ENCODE data around the gene OVCA2.
A peak's percentile ranks its signal among the peaks of the same experiment; 100 is the strongest.
"Not testable (repeated sequence)": the region's sequence is repeated elsewhere in the genome, so short reads cannot be mapped to it uniquely, and the experiment has no call there.

The OVCA2 gene

DNA sequence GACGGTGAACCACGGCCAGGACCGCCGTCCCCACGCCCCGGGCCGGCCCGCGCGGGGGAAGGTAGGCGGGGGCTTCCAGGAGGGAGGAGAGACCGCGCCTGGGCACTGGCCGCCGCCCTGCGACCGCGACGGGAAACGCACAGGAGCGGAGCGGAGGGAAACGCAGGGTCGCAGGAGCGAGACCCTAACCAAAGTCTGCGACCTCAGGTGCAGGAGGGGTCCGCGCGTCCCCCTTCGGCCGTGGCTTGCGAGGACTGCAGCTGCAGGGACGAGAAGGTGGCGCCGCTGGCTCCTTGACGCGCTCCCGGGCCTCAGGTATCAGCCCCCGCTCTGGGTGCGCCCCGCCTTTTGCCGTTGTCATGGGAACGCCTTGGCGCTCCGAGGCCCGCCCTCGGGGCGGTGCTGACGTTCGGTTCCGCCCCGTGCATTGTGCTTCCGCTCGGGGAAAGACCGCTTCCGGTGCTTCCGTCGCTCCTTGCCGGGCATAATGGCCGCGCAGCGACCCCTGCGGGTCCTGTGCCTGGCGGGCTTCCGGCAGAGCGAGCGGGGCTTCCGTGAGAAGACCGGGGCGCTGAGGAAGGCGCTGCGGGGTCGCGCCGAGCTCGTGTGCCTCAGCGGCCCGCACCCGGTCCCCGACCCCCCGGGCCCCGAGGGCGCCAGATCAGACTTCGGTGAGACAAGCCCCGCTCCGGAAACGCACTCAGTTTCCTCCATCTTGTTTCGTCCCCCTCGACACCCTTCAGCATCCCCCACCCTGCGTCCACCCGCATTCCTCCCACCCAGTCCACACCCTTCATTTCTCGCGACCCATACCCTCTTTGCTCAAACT, at the start of gene OVCA2:
Gene OVCA2 (plus strand): TSS at position 462 of the 829 bp plus-strand sequence. CDS start 26 bp downstream, at position 488.
- peak; percentile 97 for DNase-seq (ENCODE audit: low spot score)

DNA sequence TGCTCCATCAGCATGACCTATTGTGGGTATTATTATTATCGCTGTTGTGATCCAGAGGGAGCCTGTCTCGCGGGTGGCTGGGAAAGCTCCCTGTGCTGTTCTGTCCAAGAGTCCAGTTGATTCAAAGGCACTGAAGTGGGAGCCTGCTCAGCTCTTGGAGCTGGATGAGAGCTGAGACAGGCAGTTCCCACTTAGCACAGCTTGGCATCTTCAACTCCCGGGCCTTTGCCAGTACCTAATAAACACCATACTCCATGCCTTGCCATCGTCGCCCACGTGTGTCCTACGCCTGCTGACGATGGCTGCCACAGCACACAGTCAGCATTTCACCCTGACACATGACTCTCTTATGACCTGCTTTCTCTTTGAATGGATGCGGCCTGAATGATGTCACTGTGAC, 49.3 kb upstream of the OVCA2 start:
- no peak for DNase-seq (ENCODE audit: low spot score)

DNA sequence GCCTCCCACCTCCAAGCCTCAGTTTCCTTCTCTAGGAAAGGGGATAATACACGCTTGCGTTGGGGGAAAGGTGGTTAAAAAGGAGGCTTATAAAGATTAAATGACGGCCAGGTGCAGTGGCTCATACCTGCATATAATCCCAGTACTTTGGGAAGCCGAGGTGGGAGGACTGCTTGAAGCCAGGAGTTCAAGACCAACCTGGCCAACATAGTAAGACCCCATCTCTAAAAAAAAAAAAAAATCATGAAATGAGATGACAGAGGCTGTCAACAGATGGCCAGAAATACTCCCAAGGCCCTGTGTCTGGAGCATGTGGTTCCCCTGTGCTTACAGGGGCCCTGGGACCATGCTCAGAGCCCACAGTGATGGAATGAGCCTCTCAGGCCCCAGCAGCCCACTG, 47.1 kb upstream of the OVCA2 start:
- DNase-seq (ENCODE audit: low spot score): no peak

DNA sequence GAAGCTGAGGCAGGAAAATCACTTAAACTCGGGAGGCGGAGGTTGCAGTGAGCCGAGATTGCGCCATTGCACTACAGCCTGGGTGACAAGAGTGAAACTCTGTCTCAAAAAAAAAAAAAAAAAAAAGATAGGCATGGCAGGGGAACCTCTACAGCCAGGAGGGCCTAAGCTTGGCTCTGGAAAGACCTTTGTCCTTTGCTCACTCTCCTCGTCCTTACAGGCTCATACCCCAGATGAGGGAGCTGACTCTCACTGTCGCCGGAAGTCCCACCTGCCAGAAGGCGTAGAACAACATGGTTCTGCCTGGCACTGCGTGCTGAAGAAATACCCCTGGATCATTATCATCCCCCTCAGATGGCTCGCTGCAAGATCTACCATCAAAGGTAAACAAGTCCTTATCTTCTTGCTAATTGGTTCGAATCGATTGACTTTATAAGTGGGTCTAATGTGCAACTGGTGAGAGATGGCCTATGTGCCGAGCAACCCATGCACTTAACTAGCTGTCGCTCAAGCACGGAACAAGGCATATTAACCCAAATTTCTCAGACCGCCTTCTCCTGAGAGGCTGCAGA, 46.4 kb upstream of the OVCA2 start:
- no peak for DNase-seq (ENCODE audit: low spot score)

DNA sequence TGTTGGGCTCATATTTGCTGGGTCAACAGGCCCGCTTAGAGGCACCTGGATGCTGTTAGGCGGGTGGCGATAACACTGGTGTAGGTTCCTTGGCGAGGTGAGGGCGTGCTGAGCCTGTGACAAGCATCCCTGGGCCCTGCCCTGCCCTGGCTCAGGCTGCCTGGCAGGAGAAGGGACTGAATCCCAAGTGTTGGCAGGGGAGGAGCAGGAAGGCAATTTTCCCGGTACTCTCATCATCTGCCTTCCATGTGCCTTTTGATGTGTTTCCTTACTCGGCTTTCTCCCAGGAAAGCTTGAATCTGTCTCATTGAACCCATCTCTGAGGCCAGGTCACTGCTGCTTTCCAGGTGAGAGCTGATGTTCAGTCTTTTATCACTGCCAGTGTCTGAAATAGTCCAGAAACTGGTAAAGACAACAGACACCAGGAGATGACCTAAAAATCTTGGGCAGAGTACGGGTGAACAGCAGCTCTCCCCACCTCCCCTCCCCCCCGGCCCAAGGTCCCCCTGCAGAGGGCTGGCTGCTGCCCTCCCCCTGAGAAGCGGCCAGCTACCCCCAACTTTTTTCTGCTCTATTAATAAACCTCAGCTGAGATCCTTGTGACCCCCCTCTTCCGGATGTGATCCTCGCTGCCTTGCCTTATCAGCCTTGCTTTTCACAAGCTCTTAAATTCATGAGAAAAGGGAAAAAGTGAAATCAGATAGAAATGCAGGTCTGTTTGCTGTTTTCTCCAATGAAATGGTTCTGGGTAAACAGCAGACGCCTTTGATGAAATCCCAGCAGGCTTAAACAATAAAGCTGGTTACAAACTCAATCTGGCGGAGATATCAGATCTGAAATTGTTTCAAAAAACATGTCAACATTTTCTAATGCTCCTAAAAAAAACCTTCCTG, 45.7 kb upstream of the OVCA2 start:
- DNase-seq (ENCODE audit: low spot score): no peak

DNA sequence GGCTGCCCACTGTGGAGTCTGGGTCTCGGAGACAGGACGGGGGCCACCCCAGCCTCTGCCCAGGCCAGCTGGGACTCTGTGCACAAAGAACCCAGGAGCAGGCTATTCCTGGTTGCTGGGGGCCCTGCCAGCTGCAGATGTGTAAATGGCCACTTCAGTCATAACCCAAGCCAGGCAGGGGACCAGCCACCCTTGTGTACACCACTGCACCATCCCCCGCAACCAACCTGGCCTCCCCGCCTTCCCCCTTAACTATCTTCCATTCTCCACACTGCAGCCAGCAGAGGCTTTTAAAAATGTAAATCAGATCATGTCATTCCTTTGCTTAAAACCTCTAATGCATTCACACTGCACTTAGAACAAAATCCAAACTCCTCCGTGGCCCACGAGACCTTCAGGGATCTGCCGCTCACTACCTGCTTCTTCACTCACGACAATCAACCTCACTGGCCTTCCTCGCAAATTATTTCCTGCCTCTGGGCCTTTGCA, 45.0 kb upstream of the OVCA2 start:
- no peak for DNase-seq (ENCODE audit: low spot score)

DNA sequence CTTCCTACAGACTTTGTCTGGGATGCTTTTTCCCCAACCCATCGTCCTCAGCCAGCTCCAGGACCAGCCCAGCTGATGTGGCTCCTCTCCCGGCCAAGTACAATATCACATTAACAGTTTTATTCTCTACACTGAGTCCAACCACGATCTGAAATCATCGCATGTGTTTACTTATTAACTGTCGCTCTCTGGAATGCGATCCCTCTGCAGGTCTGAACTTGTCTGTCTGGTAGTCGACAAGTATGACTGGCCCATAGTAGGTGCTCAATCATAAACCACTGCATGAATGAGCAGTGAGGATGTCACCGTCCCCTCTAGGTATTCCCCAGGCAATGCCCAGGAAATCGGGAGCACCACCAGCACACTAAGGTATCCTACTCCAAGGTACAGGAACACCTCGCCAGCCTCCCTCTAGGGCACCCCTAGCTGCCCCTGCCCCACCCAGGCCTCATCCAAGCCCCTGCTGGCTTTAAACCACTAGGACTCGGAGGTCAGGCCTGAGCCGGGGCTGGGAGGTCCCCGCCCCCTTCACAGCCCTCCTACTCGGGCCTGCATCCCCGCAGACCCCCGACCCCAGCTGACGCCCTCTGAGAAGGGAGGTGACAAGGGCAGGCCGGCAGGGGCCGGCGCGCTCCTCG, 44.4 kb upstream of the OVCA2 start:
- DNase-seq (ENCODE audit: low spot score): no peak

DNA sequence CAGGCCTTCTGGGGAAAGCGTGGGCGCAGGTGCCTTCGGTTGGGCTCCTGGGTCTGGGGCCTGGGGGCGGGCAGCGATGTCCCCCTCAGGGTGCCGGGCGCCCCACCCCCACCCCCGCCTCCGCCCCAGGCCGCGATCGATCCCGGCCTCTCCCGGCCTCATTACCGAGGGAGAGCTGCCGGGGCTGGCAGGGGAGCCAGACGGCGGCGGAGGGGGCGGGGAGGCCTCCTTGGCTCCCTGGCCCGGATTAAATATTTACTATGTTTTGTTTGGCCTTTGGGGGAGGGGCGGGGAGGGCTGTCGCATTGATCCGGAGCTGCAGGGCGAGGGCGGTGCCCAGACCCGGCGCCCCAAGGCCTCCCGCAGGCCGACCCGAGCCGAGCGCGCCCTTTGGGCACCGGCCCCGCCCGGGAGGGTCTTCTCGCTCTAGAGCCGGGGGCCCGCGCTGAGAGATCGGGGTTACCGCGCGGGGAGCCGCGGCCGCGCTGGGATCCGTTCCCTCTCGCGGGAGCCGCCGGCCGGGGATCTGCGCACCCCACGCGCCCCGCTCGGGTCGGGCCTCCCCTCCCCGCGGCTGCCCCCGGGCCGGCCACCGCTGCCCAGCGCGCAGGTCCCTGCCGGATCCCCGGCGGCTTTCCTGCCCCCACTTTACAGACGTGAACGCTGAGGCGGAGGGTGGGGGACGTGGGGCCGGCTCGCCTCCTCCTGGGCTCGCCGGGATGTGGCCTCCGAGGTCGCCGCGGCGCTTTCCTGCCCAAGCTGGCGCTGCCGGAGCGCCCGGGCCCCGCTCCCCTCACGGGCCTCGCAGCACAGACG, 43.7 kb upstream of the OVCA2 start:
- DNase-seq (ENCODE audit: low spot score): no peak

DNA sequence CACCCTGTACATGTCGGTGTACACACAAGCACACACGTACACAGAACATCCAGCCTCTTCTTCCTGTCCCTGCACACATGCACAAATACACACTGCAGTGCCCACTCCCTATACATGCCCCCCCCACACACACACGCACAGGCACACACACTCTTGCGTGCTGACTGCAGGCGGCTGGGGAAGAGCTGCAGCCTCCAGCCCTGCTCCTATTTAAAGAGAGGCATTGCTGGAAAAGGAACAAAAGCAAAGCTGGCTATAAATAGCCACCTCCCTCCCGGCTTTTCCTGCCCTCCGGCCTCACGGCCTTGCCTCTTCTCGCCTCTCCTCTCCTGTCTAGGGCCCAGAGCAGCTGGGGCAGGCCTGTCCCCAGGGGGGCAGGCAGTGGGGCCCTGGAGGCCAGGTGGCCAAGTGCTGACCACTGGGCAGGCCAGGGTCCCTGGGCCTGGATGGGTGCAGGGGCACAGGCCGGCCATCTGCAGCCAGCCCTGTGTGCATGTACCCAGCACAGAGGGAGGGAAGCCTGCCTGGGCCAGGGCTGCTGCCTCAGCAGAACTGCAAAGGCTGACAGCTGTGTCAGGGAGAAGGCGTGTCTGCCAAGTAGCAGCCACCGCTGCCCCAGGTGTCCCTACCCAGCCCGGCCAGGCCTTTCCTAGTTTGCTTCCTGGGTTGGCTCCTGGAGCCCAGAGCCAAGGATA, 42.1 kb upstream of the OVCA2 start:
- DNase-seq (ENCODE audit: low spot score): no peak

DNA sequence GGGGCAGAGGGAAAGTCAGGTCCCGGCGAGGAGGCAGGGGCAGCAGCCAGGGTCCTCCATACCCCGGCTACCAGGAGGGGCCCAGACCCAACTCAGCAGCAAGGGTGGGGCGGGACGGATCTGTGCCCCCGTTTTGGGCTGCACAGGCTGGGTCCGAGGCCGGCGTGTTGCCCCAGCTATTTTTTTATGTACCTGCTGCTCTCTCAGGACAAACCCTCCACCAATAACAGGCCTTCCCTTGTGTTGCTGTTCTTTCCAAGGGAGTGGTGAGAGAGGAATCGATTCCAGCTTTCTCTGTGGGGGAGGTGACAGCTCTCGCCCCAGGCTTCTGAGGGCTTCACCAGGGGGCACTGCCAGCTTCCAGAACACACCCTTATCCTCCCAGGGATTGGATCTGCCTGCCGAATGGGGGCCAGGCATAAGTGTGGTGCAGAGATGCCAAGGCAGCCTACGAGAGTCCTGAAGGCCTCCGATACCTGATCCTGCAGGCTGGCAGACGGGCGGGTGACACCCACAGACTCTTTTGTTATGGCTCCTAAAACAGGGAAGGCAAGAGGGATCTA, 39.0 kb upstream of the OVCA2 start:
- DNase-seq (ENCODE audit: low spot score): no peak

DNA sequence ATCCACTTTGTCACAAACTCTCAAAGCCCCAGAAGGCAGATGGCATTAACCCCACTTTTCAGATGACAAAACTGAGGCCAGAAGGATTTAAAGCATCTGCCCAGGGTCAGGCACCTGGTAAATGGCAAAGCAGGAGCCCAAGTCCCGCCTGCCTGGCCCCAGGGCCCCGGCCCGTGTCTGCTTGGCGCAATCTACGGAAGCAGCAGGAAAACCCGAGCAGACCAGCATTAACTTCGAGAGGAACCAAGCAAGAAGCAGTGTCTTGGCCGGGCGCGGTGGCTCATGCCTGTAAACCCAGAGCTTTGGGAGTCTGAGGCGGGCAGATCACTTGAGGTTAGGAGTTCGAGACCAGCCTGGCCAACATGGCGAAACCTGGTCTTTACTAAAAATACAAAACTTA, 38.3 kb upstream of the OVCA2 start:
- no peak for DNase-seq (ENCODE audit: low spot score)

DNA sequence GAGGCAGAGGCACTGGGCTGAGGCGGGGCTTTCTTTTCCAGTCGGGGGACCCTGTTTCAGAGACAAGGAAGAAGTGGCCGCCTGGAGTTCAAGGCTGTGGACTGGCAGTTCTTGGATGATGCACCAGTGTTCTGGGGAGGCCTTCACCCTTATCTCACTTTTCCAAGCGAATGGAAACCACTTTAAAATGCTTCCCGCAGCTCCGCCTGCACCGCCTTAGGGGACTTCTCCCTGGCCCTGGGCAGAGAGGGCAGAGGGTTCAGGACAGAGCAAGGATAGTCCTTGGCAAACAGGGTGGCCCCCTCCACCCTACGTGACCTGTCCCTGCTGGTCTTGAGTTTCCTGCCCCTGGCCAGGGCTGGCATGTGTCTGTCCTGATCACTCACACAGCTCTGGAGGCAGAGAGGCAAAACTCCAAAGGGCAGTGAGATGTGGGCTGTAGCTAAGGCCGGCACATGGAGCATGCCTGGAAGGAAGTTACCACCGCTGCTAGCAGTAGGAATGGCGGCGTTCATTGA, 37.3 kb upstream of the OVCA2 start:
- DNase-seq (ENCODE audit: low spot score): no peak

DNA sequence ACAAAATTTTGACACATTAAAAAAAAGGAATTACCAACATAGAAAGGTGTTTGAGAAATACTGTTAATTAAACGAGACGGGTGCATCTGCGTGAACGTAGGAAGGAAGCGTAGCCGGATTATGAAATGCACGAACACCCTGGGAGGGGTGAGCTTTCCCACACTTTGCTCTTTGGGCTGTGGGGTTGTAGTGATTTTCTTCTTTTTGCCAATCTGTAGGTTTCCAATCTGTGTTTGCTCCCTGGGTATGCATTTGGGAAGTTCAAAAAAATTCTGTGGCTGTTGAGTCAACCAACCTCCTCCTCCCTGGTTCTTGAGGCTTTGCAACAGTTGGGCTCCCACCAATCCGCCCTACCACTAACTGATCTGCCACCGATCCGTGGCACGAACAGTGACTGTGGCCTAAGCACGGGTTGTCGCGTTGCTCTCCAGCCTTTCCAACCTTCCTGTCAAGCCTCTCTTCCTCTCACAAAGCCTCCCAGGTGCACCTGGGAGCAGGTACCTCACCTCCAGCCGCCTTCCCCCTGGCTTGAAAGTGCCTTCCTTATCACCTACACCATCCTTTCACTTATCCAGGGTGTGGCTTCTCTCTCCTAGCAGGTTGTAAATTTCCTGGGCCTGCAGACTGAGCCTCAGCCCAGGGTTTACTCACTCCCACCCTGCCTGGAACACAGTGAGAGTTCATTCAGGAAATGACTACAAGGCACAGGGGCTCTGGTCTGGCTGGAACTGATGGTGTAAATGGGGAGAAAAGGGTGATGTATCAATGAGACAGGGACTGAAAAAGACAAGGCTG, 33.3 kb upstream of the OVCA2 start:
- DNase-seq (ENCODE audit: low spot score): no peak

DNA sequence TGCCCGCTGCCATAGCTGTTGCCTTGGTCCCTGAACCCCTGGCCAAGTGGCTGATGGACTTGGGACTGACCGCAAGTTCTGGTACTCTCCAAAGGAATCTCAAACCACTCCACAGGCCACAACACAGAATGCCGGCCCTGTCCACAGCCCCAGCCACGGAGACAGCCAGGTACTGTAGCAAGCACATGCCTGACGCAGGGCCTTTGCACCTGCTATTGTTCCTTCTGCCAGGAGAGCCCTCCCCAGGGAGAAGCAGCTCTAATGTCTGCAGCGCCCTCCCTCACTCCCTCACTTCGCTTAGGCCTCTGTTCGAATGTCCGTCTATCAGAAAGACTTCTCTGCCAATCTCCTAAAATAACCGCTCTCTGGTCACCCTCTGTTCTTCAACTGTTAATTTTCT, 32.1 kb upstream of the OVCA2 start:
- no peak for DNase-seq (ENCODE audit: low spot score)

DNA sequence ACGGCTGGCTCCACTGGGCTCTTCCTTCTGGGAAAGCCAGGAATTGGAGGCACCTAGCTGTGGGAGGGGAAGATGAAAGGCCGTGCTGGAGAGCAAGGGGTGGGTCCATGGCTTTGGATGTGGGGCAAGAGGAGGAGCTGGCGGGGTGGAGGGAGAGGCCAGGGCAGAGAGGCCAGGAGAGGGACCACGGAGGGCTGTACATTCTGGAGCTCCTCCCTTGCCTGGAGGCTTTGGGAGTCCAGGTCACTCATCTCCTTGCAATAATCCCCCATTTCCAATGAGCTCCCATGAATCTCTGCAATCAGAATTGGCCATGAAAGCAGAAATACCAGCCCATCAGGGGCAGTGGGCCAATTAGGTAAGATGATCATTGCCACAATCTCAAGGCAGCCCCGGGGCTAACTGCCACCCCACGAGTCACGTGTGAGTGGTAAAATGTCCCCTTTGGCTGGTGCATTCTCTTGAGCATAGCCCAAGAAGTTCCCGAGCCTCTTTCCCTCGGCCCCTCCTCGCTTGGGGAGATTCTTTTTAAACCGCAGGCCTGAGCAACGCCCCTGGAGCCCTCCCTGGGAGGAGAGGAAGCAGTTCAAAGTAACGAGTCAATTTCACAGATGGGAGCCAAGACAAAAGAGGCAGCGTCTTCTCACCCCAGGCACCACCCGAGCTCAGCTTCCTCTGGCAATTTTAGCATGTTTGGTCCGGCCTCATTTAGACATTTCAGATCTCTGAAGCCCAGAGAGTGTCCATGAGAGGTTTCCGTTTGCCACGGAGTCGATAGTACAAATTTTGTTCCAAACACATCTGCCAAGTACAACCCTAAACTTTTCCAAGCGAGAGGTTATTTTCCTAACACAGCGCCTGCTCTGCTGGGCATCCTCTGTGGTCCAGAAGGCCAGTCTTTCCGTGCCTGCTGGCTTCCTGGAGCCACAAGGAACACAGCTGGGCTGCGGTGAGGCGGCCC, 30.1 kb upstream of the OVCA2 start:
- DNase-seq (ENCODE audit: low spot score): no peak

DNA sequence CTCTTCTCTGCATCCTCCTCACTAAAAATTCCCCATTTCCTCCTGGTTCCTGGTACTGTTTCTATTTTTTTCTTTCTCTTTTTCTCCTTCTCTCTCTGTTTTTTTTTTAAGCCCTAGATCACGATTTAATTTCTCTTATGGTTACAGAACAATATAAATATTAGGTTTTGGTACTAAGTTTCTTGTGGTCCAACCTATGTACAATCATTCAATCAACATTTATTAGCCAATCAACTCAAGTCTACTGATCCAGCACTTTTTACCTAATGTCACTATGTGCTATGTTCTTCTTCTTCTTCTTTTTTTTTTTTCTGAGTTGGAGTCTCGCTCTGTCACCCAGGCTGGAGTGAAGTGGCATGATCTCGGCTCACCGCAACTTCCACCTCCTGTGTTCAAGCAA, 29.3 kb upstream of the OVCA2 start:
- no peak for DNase-seq (ENCODE audit: low spot score)

DNA sequence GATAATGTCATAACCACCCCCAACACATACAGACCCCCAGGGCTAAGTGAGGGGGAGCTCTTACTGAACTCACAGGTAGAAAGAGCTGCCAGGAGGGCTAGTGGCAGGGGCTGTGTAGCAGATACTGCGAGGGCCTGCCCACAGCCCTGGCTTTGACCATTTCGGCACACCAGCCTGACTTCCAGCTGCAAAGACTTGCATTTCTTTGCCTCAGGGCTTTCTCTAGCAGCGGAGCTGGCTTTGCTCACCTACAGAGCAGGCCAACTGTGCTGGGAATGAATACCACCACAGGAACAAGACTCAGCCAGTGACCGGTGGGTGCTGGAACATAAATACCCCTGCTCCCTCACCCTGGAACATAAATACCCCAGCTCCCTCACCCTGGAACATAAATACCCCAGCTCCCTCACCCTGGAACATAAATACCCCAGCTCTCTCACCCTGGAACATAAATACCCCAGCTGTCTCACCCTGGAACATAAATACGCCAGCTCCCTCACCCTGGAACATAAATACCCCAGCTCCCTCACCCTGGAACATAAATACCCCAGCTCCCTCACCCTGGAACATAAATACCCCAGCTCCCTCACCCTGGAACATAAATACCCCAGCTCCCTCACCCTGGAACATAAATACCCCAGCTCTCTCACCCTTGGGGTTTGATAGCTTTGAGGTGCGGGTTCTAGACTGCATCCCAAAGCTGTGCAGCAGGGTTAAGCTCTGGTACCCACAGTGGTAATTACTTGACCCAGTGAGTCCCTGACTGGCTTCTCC, 28.4 kb upstream of the OVCA2 start:
- not testable (repeated sequence) for DNase-seq (ENCODE audit: low spot score)

Measured in CD4-positive, alpha-beta T cell treated with Interleukin-2 at 100 ng/mL for 4 hours (primary cell).